Hematopoietic multipotent progenitor cell treated with erythropoietin and hydrocortisone succinate and interleukin-3 and kit ligand, for 4 days (in vitro differentiated cells): ENCODE data around the gene NRK.
A peak's percentile ranks its signal among the peaks of the same experiment; 100 is the strongest.
"Not testable (repeated sequence)": the region's sequence is repeated elsewhere in the genome, so short reads cannot be mapped to it uniquely, and the experiment has no call there.

ENCODE experiments used
- DNase-seq: peaks from one replicate; pipeline ENCODE4 v3.0.0-alpha.2; 2015

NRK gene

GRCh38 chrX:105882581-105883275, 60.4 kb downstream of the NRK start:
- DNase-seq, result no peak

DNA sequence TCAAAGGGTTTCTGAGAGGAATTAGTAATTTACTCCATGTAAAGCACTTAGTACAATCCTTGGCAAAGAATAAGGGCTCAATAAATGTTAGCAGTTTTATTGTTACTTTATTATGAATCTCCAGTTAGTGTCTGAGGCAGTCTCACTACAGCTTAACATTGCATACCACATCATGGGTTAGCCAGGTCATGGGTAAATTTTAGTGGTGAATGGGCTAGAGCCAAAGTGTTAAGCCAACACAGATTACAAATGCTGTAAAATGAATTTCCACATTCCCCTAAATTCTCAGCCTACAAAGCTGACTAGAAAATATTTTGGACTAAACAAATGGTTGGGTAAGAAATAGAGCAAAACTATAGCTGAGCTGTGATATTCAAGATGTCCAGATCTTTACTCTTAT, 72.4 kb downstream of the NRK start:
- DNase-seq, result no peak

GRCh38 chrX:105909576-105909975, 87.2 kb downstream of the NRK start:
- DNase-seq, result no peak

DNA sequence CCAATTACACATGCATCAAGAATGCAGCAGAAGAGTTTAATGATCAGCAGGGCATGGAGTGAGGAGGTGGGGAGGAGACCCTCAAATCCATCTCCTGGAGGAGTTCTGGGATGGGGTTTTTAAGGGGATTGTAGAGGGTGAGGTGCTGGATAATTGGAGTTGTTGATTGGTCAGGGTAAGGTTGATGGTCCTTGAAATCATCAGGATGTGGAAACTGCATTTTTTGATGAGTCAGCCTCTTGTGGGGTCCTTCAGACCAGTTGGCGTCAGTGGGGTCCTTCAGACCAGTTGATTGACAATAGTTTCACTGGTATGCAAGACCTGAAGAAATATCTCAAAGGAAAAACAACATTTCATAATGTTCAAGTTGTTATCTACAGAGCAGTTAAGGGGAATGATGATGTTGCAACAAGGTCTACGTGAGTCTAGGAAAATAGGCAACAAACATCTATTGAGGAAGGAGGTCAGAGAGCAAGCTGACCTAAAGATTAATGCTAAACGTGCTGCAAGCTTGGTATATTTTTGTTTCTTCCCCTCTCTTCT, 88.3 kb downstream of the NRK start:
- DNase-seq, result no peak

- DNase-seq, result no peak
These were observed 122.9 kb downstream of the NRK start for GRCh38 chrX:105945266-105945665.

DNA sequence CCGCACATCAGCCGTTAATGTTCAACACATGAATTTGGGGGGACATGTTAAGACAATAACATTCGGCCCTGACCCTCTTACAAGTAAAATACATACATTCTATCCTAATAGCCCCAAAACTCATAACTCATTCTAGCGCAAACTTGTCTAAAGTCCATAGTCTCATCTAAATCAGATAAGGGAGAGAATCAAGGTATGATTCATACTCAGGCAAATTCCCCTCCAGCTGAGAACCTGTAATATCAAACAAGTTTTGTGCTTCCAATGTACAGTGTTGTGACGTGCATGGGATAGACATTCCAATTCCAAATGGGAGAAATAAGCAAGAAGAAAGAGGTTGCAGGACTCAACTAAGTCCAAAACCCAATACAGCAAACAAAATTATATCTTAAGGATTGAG, 147.1 kb downstream of the NRK start:
- no peak for DNase-seq

DNA sequence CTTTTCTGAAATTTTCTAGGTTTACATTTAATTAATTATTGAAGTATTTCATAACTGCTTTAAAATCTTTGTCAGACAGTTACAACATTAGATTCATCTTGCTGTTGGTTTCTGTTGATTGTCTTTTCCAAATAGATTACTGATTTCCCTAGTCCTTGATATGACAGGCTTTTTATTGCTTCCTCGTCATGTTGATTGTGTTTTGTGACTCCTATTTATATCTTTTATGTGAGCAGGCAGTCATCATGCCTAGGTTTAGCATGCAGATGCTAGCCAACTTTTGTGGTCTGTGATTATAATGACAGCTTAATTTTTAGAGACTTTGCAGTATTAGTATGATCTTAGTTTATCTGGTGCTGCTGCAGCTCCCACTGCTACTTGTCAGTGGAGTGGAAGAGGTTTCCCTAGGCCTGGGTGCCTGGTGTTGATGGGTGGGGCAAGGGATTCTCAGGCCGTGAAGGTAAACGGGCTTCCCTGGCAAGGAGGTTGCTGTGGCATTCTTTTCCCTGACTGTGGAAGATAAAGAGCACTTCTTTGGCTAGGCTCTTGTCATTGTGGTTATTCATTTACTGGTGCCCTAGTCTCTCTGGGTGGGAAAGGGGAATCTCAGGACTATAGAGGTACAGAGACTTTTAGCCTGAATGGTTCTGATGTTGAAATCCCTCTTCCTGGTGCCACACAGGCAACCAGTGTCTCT, 150.5 kb downstream of the NRK start:
- no peak for DNase-seq

DNA sequence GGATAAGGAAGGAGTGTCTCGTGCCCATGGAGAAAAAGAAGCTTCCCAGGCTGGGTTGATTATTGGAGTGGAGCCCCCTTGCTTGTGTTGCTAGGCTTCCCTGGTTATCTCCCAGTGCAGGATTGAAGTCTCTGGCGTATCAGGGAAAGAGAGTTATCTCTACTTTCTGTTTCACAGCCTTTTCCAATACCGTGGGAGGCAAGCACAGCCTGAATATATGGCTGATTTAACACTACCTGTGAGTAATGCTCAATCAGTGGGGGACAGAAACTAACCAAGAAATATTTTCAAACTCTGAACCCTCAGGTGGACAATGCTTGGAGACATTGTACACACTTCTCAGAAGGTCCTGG, 151.0 kb downstream of the NRK start:
- no peak for DNase-seq

DNA sequence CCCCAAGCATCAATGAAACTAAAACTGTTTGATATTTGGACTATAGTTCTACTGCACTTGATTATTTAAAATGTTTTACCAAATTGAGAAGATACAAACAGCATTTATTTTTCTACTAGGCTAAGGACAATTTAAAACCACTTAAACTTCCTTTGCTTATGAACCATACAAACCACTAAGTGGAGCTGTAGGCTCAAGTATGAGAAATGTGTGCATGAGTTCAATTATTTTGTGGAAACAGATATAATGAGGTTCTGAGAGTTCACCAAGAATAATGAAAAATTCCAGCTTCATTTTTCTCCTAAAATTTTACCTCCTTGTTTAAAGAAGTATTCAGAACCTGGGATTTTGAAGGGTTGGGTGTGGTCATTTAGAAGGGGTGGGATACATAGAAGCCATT, 153.0 kb downstream of the NRK start:
- DNase-seq, result peak; percentile 1

- no peak for DNase-seq
These were observed 159.6 kb downstream of the NRK start for GRCh38 chrX:105981772-105982485.

GRCh38 chrX:105988487-105988886, 166.1 kb downstream of the NRK start:
- DNase-seq, result not testable (repeated sequence)

DNA sequence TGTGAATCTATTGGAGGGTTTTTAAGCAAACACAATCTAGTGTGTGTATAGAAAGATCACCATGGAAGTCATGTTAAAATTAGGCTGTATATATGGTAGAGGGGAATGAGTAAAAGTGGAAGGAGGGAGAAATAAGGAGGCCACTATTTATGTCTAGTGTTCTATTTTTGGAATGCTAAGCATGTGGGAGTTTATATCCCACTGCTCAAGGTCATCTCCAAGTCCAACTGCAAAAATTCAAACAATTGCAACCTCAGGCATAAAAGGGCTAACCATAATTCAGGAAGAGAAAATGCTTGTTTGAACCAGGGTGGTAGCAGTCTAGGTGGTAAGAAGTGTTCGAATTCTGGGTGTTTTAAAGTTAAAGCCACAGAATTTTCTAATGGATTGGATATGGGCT, 177.0 kb downstream of the NRK start:
- DNase-seq, result no peak

DNA sequence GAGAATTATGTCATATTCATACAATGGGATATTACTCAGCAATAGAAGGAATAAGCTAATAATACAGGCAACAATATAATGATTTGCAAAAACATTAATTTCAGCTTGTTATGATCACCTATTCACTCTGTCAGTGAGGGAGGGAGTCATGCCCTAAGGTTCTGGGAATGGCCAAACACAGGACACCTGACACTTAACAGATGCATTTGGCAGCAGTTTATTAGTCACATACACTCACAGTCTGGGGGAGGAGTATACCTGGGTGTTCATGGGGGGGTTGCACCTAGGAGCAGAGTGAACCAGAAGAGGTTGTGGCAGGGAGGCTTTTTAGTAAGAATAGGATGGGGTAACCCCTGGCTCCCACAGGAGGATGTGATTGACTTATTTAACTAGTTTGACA, 177.9 kb downstream of the NRK start:
- no peak for DNase-seq

- not testable (repeated sequence) for DNase-seq
These were observed 178.3 kb downstream of the NRK start for GRCh38 chrX:106000609-106001008.

- DNase-seq, result no peak
These were observed 183.3 kb downstream of the NRK start for GRCh38 chrX:106005684-106006083.

DNA sequence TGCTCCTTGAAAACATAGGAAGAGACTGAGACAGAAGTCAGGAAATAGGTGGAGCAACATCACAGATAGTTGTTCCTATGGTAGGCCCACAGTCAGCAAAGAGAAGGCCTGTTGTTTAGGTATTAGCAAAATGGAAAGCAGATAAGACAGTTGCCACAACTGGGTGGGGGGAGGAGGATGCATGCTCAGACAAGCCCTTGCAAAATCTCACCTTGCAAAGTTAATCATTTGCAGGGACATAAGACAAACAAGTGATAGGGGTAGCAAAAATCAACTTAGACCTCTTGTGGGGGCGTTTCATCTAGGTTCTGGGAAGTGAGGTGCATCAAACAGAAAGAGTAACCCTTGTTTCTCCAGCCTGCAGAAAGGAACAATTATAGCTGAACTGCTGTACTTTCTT, 185.5 kb downstream of the NRK start:
- no peak for DNase-seq
